Activated CD8-positive, alpha-beta memory T cell treated with anti-CD3 and anti-CD28 coated beads for 1 hour (primary cell): ENCODE data around the gene CRYAB.

Experiments used
- DNase-seq, 2 donors: peaks; one replicate each; pipeline ENCODE4 v3.0.0-alpha.2; 2020; ENCODE audit warnings: low read depth in 1 of 2; ENCODE audit errors: extremely low read depth in 1 of 2

CRYAB gene, protein sequence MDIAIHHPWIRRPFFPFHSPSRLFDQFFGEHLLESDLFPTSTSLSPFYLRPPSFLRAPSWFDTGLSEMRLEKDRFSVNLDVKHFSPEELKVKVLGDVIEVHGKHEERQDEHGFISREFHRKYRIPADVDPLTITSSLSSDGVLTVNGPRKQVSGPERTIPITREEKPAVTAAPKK

DNA sequence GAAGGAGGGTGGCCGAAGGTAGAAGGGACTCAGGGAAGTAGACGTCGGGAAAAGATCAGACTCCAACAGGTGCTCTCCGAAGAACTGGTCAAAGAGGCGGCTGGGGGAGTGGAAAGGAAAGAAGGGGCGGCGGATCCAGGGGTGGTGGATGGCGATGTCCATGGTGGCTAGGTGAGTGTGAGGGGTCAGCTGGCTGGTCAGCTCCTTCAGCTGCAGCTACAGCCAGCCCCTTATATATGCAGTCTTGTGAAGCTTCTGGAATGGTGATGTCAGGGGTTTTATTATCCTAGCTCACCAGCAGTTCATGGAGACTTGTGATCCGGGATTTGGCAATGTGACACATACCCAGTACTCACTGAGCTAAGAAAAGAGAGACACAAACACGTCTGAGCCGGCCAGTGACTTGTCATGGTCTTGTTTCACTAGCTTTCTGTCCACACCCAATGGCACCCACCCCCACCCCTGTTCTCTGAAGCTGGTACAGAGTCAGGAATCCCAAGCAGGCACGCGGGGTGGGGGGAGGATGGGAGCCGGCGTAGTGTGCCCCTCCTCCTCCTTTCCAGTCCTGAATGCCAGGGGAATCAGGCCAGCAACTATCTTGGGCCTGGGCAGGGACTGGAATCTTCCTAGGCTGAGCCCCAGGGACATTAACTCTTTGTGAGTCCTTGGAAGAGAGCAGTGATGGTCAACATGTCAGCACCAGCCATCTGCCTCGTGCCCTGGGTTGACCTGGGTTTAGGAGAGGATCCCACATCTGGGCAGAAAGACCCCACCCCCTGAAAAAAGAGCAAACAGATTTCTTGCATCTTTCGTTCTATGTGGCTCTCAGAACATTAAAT, at the start of gene CRYAB:
Gene CRYAB, minus strand, starts transcription at position 208 of the 839 bp plus-strand sequence. Its CDS starts 46 bp downstream, at position 162.
- DNase-seq: no peak

DNA sequence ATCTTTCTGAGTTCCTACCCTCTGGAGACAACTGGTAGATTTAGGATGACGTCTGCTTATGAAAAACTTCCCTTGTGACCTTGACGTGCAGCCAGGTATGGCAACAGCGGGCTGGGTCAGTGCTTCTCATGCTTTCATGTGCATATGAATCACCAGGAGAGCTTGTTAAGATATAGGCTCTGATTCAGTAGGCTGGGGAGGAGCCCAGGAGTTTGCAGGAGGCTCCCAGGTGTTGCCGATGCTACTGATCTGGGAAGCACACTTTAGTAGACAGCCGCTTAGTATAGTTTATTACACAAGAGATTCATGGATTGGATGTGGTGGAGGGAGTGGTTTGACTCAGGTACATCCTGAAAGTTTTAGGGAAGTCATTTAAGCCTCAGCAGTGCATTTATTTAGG, 49.3 kb upstream of the CRYAB start:
- DNase-seq: no peak

DNA sequence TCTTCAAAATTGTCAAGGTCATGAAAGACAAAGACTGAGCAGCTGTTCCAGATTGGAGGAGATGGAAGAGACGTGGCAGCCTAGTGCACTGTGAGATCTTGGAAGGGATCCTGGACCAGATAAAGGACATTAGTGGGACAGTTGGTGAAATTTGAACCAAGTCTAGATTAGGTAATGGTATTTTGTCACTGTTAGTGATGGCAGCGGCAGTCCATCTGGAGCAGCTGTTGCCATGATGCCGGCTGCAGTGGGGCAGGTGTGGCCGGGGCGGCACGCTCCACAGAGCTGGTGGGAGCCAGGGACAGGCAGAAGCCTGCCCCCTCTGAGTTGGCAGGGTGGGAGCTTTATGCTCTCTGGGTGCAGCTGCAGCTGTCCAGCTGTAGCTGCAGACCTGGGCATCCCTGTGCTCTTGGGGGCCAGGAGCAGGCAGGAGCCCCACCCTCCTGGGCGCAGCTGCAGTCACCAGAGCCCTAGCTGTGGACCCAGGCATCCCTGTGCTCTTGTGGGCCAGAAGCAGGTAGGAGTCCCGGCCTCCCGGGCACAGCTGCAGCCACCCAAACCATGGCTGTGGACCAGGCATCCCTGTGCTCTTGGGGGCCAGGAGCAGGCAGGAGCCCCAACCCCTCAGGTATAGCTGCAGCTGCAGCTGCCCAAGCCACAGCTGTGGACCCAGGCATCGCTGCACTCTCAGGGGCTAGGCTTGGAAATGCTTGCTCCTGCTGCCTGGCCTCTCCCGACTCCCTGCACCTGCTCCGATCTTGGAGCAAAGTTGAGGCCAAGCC, 46.3 kb upstream of the CRYAB start:
- no peak for DNase-seq

DNA sequence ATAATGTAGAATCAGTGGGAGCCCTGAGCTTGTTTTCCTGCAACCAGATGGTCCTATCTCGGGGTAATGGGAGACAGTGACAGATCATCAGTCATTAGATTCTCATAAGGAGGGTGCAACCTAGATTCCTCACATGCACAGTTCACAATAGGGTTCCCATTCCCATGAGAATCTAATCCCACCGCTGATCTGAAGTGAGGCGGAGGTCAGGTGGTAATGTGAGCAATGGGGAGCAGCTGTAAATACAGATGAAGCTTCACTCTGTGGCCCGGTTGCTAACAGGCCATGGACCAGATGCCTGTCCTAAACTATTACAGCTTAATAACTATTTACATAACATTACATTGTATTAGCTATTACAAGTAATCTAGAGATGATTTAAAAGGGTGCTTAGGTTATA, 42.6 kb upstream of the CRYAB start:
- DNase-seq: no peak

DNA sequence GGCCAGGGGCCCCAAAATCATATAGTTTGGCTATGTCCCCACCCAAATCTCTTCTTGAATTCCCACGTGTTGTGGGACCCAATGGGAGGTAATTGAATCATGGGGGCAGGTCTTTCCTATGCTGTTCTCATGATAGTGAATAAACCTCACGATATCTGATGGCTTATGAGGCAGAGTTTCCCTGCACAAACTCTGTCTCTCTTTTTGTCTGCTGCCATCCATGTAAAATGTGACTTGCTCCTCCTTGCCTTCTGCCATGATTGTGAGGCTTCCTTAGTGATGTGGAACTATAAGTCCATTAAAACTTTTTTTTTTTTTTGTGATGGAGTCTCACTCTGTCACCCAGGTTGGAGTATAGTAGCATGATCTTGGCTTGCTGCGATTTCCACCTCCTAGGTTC, 40.0 kb upstream of the CRYAB start:
- DNase-seq: no peak

DNA sequence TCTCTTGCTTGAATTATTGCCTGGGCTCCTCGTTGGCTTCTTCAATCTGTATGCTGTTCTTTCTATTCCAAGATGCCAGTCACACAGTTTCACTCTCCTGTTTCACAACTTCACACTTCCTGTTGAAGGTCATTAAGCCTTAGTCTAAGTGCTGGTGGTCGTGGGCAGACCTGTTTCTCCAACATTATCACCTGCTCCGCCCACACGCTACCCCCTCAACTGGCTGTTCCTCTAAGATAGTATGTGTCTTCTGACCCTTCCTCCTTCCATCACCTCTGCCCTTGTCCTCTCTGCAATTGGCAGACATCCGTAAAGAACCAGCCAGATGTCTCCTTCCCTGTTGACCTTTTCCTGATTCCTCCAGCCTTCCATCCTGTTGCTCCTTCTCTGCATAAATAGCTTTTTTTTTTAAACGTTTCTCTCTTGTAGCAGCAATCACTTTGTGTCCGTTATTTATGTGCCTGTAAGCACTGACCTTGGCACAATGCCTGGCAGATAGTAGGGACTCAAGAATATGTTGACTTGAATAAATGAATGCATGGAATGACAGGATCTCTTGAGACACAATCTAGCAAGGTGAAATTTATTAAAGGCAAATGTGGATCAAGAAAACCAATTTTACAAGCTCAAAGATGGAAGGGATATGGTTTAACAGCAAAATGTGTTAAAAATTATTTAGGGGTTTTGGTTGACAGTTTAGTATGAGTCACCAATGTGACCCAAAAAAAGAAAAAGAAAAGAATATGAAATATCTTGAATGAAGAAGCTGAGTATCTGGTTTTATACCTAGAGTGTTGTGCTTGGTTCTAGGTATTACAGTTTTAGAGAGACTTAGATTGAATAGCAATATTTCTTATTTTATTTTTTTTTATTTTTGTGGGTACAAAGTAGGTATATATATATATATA, 38.2 kb upstream of the CRYAB start:
- no peak for DNase-seq

DNA sequence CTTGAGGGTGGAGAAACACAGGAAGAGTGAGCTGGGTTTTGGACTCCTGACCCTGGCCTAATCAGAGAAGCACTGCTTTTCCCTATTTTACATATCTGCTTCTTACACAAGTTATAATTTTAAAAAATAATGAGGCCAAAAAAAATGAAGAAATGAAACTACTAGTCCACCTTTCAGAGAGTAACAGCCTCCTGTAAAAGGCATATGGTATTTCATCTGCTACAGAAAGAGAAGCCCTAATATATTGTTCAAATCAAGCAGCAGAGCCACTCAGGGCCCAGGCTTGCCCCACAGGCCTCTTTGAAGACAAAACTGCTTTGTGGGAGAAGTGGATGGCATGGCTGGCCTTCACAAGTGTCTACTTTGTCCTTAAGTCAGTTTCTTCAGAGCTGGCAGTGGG, 35.6 kb upstream of the CRYAB start:
- no peak for DNase-seq

DNA sequence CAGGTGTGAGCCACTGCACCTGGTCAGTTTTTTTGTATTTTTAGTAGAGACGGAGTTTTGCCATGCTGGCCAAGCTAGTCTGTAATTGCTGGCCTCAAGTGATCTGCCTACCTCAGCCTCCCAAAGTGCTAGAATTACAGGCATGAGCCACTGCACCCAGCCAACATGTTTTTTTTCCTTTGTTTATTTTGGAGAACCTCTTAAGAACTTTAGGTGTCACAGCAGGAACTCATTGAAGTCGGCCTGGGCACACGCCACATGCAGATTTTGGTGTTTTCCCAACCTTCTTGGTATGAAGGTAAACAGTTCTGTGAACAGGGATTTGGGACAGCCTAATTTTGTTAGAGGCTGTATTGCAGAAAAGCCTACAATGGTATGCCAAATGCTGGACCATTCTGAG, 34.9 kb upstream of the CRYAB start:
- no peak for DNase-seq

DNA sequence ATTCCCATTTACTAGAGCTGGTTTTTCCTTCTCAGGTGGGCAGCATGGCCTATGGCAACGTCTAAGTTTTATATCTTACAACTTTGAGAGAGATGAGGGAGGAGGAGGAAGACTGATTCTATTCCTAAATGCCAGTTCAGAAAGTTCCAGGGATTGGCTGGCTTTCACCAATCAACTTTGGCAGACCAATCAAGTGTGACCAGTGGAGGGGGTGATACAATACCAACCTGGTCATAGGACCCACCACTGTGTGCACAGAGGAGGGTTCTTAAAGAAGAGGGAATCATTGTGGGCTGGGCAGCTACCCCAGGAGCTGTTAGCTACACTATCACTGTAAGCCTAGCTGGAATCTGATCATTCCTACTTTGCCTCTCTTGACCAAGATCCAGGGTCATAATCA, 33.6 kb upstream of the CRYAB start:
- DNase-seq: no peak

DNA sequence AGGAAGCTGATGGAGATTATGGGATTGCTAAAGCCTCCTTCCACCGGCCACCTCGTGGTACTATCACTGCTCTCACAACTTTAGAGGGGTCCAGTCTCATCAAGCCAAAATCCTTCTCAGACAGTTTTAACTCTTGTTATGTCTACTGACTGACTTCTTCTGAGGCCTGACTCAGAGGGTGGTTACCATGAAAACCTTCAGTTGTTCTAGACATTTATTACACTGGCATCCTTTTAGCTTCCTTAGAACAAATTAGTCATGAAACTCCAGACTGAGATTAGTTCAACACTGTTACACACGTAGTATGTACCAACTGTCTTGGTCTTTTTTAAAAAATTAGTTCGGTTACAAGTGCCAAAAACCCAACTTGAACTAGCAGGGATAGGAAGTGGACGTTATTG, 33.1 kb upstream of the CRYAB start:
- no peak for DNase-seq

DNA sequence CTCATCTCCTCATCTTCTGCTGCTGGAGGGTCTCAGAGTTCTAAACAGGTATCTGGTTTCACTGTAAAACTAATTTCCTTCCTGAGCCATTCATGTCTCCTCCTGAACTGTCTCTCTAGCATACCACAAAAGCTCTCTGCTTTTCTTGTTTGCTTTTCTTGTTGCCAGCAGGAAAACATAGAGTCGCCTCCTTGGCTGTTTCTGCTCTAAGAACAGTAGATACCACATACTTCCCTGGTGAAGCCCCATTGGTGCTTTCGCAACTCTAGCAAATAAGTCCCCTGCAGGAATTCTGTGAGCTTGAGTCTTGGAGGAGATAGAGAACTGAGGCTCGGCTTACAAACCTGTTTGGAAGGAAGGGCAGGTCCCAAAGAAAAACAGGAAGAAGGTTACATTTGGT, 32.6 kb upstream of the CRYAB start:
- DNase-seq: no peak

DNA sequence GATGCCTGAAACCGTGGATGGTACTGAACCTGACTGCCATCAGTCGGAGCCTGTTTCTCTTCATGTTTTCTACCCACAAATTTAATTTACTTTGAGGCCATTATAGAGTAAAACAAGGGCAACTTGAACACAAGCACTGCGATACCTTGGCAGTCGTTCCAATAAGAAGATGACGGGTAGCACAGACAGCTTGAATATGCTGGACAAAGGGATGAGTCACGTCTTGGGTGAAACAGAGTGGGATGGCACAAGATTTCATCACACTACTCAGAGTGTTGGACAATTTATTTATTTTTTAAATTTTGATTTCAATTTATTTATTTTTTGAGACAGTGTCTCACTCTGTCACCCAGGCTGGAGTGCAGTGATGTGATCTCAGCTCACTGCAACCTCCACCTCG, 31.3 kb upstream of the CRYAB start:
- DNase-seq: no peak

DNA sequence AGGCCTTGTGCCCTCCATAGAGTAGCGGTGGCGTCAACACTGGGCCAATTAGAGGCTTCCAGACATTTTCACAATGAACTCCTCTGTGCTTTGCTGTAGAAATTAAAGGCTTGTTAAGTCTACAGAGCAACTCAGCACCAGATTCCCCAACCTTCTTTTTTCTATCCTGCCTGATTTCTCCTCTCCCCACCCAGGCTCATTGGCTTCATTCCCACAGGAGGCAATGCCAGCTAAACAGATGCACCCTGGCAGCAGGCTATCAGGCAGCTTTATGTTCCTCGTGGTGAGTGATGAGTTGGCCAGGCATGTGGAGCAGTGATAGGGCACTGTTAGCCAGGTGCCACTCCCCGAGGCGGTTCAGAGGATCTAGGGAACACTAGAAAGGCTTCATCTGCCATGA, 30.4 kb upstream of the CRYAB start:
- no peak for DNase-seq

DNA sequence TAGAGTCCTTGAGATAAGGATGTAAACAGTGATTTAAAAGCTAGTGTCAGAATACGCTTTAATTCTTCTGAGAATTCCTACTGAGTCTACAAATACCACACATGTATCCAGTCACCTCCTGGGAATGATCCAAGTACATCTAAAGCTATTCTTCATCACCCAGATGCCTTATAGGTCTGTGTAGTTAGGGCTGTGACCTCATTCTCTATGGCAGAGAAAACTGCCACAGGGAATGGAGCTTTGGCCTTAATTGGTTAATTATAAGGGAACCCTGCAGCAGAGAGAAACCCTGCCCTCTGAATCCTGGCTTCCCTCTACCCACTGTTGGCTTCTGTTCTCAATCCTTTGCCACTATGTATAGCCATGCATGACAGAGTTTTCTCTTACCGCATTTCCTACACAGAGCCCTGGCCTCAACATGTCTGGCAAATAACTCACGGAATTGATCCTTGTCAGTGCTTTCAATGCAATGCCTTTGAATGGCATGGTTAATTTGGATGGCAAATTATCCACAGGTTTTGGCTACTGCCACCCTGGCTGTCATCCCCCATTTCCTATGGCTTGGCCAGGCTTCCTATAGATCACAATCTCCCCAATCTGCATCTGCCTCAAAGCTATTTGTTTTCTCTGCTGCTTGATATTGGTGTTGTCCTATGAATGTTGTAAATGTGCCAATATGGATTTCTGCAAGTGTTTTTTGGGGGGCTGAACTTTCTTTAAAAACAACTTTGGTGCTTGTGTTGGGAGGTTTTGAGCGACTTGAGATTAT, 28.4 kb upstream of the CRYAB start:
- no peak for DNase-seq

DNA sequence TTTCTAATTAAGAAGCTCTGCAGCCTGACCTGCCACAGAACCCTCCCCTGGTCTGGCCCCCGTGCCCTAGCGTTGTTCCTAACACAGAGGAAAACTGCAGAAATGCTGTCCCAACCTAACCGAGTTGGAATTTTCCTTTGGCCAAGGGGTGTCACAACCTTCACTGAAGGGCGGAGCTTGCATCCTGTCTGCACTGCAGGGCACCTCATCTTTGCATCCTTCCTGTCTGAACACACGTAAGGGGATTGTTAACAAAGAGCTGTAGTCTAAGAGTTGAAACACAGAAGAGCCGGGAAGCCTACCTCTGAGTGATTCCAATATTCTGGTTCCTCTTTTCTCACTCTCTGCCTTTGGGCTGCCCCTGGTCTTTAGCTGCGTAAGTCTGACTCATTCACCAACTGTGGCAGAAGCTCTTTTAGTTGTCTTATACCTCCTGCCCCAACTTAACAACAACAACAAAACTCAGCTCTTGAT, 27.2 kb upstream of the CRYAB start:
- DNase-seq: no peak

DNA sequence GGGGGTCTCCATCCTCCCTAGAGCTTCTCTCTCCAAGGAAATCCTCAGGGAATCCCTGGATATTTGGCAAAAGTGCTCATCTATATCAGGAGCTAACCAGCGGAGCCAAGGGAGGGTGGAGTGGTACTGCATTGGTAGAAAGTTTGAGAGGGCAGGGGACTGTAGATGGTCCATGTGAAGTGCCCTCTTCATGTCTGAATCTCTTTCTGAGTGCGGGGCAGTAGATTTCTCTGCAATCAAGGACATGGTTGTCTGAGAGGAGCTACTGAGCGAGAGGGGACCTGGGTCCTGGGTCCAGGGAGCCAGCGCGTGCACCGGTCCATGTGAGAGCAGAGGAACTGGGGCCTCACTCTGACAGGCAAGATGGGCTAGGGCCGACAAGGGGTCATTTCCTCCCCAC, 26.3 kb upstream of the CRYAB start:
- no peak for DNase-seq

DNA sequence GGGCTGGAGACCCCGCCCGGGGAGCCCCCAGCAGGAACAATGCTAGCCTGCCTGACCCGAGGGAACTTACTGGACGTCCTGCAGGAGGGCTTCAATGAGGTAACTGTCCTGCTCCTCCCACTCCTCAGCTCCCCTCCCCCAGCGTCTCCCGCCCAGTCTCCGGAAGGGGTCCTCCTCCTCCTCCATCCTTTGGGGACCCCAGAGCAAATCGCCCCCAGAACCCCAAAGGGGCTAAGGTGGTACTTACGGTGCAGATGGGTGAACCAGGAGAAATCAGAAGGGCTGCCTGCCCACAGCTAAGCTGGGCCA, 25.8 kb upstream of the CRYAB start:
- DNase-seq: no peak

DNA sequence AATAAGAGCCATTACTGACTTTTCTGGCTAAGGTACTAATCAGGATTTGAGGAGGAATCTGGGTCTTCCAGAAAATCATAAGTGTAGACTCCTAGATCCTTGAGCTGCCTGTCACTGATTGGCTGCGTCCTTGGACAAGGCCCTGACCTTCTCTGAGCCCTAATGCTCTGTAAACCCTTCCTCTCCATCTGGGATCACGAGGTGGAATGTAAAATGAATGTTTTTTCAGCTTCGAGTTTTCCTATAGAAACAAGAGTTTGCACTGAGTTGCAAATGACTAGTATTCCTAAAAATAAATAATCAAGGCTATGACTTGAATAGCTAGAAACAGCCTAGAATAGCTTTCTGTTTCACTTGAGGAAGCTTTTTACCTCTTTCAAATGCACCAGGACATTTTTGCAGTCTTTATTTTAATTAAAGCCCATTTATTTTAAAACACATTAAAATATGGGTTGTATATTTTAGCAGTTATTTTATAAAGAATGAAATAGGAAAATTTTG, 24.5 kb upstream of the CRYAB start:
- no peak for DNase-seq

DNA sequence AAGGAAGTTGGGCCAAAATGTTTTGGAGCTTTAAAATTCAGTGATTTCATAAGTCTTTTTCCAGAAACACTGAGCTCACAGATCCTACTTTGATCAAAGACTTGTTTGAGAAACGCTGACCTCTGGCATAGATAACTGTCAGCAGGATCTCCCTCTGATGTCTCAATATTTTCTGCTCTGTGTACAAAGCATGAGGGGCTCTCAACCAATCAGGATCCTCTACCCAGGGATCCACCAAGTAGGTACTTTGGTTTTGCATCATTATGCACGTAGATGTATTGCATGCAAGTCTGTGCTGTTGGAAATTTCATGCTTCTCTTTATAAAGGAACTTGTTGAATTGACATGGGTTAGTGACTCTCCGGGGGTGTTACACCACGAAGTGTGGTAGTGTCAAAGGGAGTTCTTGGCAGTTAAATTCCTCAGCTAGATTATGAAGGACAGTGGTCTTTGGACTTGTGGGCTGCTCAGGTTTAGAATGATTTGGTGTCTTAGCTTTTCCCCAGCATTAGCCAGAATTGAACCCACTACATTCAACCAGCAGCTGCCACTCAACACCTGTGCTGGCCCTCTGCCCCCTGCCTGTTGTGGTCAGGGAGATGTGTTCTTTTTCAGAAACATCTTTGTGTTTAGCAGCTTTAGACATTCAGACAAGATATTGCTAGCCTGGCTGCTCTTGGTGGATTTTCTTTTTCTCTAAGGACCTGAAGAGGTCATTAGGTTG, 23.9 kb upstream of the CRYAB start:
- DNase-seq: no peak
